Gastroesophageal sphincter (tissue), 3 donors: ENCODE data around the gene ETS1.

Source experiments
- POLR2A ChIP-seq, 2 donors: fragments of 450-650 bp; IDR thresholded peaks; one replicate each; pipeline ENCODE4 v1.6.1; 2017; ENCODE audit warnings: antibody characterized with exemption in 2 of 2, mild to moderate bottlenecking in 2 of 2, moderate library complexity in 1 of 2
- TF ChIP-seq, protein P1 (sequence below), 4 experiments: fragments of 200-600 bp in 2 of 4; fragments of 450-650 bp in 2 of 4; sonication (generic) in 1 of 4; IDR thresholded peaks; one replicate each; pipeline ENCODE4 v1.5.1; 2017 to 2019; ENCODE audit warnings: antibody characterized with exemption in 4 of 4, mild to moderate bottlenecking in 2 of 4, moderate library complexity in 2 of 4

DNA sequence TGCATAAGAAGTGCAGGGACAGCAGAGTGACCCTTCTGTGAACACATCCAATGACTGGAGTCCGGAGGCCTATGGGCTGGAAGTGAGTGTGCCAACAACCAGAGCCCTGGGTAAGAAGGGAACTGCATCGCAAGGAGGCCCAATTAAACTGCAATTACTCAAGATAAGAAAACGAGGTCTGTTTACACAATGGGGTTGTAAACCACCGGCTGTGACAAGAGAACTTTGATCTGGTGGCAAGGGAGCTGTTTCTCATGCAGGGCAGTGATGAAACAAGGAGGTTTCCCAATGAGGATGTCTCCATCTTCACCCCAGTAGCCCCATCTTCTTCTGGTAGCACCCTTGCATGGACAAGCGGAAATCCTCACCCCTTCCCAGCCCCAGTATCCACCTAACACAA, 21.5 kb downstream of the ETS1 start:
- no peak for TF ChIP-seq POLR2A (IDR thresholded peaks at IDR 0.05)
- TF ChIP-seq, protein P1, sequence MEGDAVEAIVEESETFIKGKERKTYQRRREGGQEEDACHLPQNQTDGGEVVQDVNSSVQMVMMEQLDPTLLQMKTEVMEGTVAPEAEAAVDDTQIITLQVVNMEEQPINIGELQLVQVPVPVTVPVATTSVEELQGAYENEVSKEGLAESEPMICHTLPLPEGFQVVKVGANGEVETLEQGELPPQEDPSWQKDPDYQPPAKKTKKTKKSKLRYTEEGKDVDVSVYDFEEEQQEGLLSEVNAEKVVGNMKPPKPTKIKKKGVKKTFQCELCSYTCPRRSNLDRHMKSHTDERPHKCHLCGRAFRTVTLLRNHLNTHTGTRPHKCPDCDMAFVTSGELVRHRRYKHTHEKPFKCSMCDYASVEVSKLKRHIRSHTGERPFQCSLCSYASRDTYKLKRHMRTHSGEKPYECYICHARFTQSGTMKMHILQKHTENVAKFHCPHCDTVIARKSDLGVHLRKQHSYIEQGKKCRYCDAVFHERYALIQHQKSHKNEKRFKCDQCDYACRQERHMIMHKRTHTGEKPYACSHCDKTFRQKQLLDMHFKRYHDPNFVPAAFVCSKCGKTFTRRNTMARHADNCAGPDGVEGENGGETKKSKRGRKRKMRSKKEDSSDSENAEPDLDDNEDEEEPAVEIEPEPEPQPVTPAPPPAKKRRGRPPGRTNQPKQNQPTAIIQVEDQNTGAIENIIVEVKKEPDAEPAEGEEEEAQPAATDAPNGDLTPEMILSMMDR (IDR thresholded peaks at IDR 0.05): no peak
